Left cardiac atrium (tissue), 4 donors: ENCODE measurements around the gene GRAMD1B. TPM values are rescaled to one million over a fixed set of nuclear protein-coding genes. Genes with fewer than 3 reads are reported as not detected.

ENCODE experiments used
- ATAC-seq, 2 donors: fragments of 200-7000 bp; cut with Tn5 transposase; one replicate each; pipeline ENCODE4 v1.9.1; 2020; ENCODE audit warnings: mild to moderate bottlenecking in 2 of 2, moderate library complexity in 2 of 2
- DNase-seq: peaks from one replicate; pipeline ENCODE4 v3.0.0-alpha.2; 2020
- intact Hi-C, 2 donors: fragments of 100-400 bp; cut with DNase I; formaldehyde crosslinking; loops; one replicate each; pipeline versions ENCODE4 v1.14.1 to v1.15.1; 2022 to 2023
- total RNA-seq, 2 donors: library from RNA; stranded (reverse); fragmentation: NEBNext Ultra II Directional; extraction: Animal tissue kit (Norgen Biotek cat#: 25700); gene quantifications; one replicate each; pipeline ENCODE4 v1.2.1, GENCODE V29; 2021
- donor health status: DM: no; HTN: yes; CAD: no.
- donor health status: DM: no; HTN: yes; CAD: no; lungs with severe emphysema.
- donor health status: DM: yes; HTN: yes; CAD: no.
- donor health status: Dilated cardiomyopathy.

GRAMD1B gene
- total RNA-seq, 2 donors from 2014 or later, result 2.8 to 3.1 TPM

- intact Hi-C loops, result loop anchor here (1.0 to 10.0 kb wide), 3 partner anchors 69 to 103 kb away; no protein-coding TSS in a partner anchor
- DNase-seq (no peak), ATAC-seq (no peak)
Observed at GRCh38 chr11:123407996-123408597, 22.0 kb upstream of the GRAMD1B start.

- intact Hi-C loops, result loop anchor here (5.0 to 10.0 kb wide), 2 partner anchors 68 to 104 kb away; no protein-coding TSS in a partner anchor
- no peak for ATAC-seq
- DNase-seq, result no peak
Observed at GRCh38 chr11:123408619-123409455, 21.2 kb upstream of the GRAMD1B start.

- DNase-seq, result no peak
- no peak for ATAC-seq
- intact Hi-C loops, result loop anchor here (5.0 to 10.0 kb wide), 3 partner anchors 58 to 105 kb away; no protein-coding TSS in a partner anchor
Observed at GRCh38 chr11:123409456-123410217, 20.4 kb upstream of the GRAMD1B start.

GRCh38 chr11:123410218-123410549 lies 19.9 kb upstream of the GRAMD1B start:
- no peak for DNase-seq
- intact Hi-C loops, result loop anchor here in 1 of 2 donors (5.0 kb wide), 1 partner anchor 57 kb away; no protein-coding TSS in a partner anchor
- no peak for ATAC-seq

GRCh38 chr11:123413636-123414035 lies 16.4 kb upstream of the GRAMD1B start:
- intact Hi-C loops, result loop anchor here in 1 of 2 donors (5.0 kb wide), 1 partner anchor 54 kb away; no protein-coding TSS in a partner anchor
- no peak for DNase-seq
- no peak for ATAC-seq

GRCh38 chr11:123416566-123416965 lies 13.5 kb upstream of the GRAMD1B start:
- ATAC-seq, result no peak
- intact Hi-C loops, result no loop called here

GRCh38 chr11:123418351-123419114 lies 11.5 kb upstream of the GRAMD1B start:
- intact Hi-C loops, result no loop called here
- no peak for ATAC-seq
- no peak for DNase-seq

More at GRCh38 chr11:123416566-123416965, 13.5 kb upstream of the GRAMD1B start:
- DNase-seq, result no peak

- DNase-seq (no peak), ATAC-seq (no peak)
- intact Hi-C loops, result no loop called here
Observed at GRCh38 chr11:123419731-123420452, 10.2 kb upstream of the GRAMD1B start.

- intact Hi-C loops, result no loop called here
- DNase-seq (no peak), ATAC-seq (no peak)
Observed at GRCh38 chr11:123421589-123421988, 8.5 kb upstream of the GRAMD1B start.

GRCh38 chr11:123425367-123425766 lies 4.7 kb upstream of the GRAMD1B start:
- DNase-seq (no peak), ATAC-seq (no peak)
- intact Hi-C loops, result no loop called here

- ATAC-seq (no peak), DNase-seq (no peak)
- intact Hi-C loops, result no loop called here
Observed at GRCh38 chr11:123426789-123427188, 3.3 kb upstream of the GRAMD1B start.

GRCh38 chr11:123427405-123427804 lies 2.7 kb upstream of the GRAMD1B start:
- no peak for DNase-seq
- ATAC-seq, result no peak
- intact Hi-C loops, result no loop called here

- intact Hi-C loops, result no loop called here
- no peak for ATAC-seq
- no peak for DNase-seq
Observed at GRCh38 chr11:123428116-123428715, 1.9 kb upstream of the GRAMD1B start.

- intact Hi-C loops, result no loop called here
- ATAC-seq (no peak), DNase-seq (no peak)
Observed at GRCh38 chr11:123429336-123429735, 733 bp upstream of the GRAMD1B start.

GRCh38 chr11:123430721-123431497 lies 840 bp downstream of the GRAMD1B start:
- peak; percentile 58 to 82 for ATAC-seq
- peak; percentile 72 for DNase-seq
- intact Hi-C loops, result no loop called here

- no peak for DNase-seq
- no peak for ATAC-seq
- intact Hi-C loops, result no loop called here
Observed at GRCh38 chr11:123431619-123432018, 1.6 kb downstream of the GRAMD1B start.

- no peak for DNase-seq
- no peak for ATAC-seq
- intact Hi-C loops, result no loop called here
Observed at GRCh38 chr11:123434262-123434661, 4.2 kb downstream of the GRAMD1B start.
